GM19351 (cell line): ENCODE results near the gene GPX1.
"Not testable (repeated sequence)": the region's sequence is repeated elsewhere in the genome, so short reads cannot be mapped to it uniquely, and the experiment has no call there.

Experiments
- ATAC-seq: cut with Tn5 transposase; IDR thresholded peaks from one replicate; pipeline ENCODE4 v1.9.1; 2021; ENCODE audit warnings: mild to moderate bottlenecking, moderate library complexity; ENCODE audit not compliant: unreplicated experiment

The GPX1 gene

GRCh38 chr3:49358884-49359225 lies 702 bp upstream of the GPX1 start:
- ATAC-seq, result no peak

DNA sequence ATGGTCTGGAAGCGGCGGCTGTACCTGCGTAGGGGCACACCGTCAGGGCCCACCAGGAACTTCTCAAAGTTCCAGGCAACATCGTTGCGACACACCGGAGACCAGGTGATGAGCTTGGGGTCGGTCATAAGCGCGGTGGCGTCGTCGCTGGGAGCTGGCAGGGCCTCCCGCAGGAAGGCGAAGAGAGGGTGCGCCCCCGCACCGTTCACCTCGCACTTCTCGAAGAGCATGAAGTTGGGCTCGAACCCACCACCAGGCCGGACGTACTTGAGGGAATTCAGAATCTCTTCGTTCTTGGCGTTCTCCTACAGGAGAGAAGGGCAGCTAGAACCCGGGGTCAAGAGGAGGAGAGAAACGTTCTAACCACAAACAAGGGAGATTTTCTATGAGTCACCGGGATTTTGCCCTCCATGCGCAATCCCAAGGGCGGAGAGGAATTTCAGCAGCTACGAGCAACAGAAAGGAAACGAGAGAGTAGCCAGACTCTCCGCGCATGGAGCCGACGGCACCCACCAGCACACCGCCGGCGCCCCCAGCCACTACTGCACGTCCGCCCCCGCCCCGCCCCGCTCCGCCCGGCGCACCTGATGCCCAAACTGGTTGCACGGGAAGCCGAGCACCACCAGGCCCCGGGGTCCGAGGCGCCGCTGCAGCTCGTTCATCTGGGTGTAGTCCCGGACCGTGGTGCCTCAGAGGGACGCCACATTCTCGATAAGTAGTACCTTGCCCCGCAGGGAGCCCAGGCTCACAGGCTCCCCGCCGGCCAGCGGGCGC lies 523 bp downstream of the GPX1 start:
- ATAC-seq, result peak; percentile 8

GRCh38 chr3:49357095-49357442 lies 1.1 kb downstream of the GPX1 start:
- not testable (repeated sequence) for ATAC-seq

GRCh38 chr3:49352890-49353421 lies 5.2 kb downstream of the GPX1 start:
- no peak for ATAC-seq

DNA sequence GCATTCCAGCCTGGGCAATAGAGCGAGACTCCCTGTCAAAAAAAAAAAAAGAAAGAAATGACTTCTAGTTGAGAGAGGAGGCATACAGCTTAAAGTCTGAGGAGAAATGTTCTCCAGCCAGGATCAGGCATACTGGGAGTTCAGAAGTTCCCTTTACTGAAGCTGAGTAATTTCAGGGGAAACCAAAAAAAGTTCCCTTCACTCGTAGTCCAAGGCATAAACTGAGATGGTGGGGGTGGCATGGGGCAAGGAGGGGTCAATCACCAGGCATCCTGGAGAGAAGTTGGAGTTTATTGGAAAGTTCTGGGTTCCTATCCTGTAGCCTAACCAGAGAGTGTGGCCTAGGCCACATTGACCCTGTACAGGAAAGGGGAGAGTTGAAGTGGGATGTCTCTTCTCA lies 5.9 kb downstream of the GPX1 start:
- no peak for ATAC-seq

- ATAC-seq, result no peak
Measured at GRCh38 chr3:49351521-49352011, 6.6 kb downstream of the GPX1 start.

- ATAC-seq, result no peak
Measured at GRCh38 chr3:49349348-49350114, 8.6 kb downstream of the GPX1 start.

DNA sequence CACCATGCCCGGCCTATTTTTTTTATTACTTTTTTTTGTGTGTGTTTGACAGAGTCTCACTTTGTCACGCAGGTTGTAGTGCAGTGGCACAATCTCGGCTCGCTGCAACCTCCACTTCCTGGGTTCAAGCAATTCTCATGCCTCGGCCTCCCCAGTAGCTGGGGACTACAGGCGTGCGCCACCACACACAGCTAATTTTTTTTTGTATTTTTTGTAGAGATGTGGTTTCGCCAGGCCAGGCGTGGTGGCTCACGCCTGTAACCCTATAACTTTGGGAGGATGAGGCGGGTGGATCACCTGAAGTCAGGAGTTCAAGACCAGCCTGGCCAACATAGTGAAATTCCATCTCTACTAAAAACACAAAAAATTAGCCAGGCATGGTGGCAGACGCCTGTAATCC lies 9.8 kb downstream of the GPX1 start:
- not testable (repeated sequence) for ATAC-seq

DNA sequence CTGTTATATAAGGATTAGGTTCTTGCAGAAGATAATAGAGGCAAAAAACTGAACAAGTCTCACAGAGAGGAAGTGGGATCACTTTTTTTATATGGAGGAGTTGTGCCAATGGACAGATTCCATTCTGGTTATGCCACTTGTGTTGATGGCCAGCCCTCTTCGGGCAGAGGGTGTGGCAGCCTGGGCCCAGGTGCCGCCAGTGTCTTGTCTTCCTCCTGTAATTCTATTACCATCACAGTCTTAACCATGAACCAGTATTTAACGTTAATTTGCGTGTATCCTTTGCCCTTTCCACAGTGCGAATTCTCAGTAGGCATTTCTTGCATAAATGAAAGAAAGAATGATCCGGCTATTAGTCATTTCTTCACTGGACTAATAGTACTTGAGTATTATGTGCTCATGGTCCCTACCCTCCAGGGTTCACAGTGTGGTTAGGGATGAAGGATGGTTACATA lies 11.3 kb downstream of the GPX1 start:
- no peak for ATAC-seq

- ATAC-seq, result no peak
Measured at GRCh38 chr3:49343163-49343562, 15.0 kb downstream of the GPX1 start.

- no peak for ATAC-seq
Measured at GRCh38 chr3:49341996-49342395, 16.2 kb downstream of the GPX1 start.

GRCh38 chr3:49339941-49340800 lies 18.0 kb downstream of the GPX1 start, which contains the start of gene USP4:
TSS of gene USP4 (minus strand) at chr3:49340053. CDS start at chr3:49340024, 29 bp downstream.
- ATAC-seq, result peak; percentile 78

GRCh38 chr3:49339581-49339940 lies 18.6 kb downstream of the GPX1 start:
- peak; percentile 7 for ATAC-seq

- ATAC-seq, result no peak
Measured at GRCh38 chr3:49333916-49334633, 24.1 kb downstream of the GPX1 start.

DNA sequence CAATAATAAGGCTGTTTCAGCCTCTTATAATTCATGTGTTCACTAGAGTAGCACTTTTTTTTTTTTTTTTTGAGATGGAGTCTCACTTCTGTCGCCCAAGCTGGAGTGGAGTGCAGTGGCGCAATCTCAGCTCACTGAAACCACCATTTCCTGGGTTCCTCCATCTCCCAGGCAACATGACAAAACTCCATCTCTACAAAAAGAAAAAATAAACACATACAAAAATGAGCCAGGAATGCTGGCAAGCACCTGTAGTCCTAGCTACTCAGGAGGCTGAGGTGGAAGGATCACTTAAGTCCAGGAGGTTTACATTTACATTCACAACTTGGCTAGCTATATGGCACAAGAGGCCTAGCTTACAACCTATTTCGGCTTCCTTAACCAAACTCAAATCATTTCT lies 25.1 kb downstream of the GPX1 start:
- no peak for ATAC-seq

- ATAC-seq, result no peak
Measured at GRCh38 chr3:49329186-49329585, 29.0 kb downstream of the GPX1 start.

- not testable (repeated sequence) for ATAC-seq
Measured at GRCh38 chr3:49328350-49328749, 29.8 kb downstream of the GPX1 start.

- ATAC-seq, result no peak
Measured at GRCh38 chr3:49327485-49327884, 30.7 kb downstream of the GPX1 start.

DNA sequence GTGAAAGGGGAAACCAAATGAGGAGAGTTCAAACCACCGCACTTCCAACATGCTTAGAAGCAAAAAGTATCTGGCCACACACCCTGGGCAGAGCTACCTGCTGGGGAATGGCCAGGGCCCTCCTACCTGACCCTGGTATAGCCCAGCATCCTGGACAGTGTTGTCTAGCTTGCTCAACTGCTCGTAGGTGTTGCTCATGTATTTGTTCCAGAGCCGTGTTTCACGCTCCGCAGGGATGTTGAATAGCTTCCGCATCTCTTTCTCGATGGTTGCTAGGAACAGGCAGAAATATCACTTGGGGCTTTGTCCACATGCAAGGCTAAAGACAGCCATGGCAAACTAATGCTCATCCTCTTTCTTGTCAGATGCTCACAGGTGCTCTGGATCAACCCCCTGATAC lies 33.4 kb downstream of the GPX1 start:
- ATAC-seq, result no peak

GRCh38 chr3:49316696-49317457 lies 41.3 kb downstream of the GPX1 start:
- no peak for ATAC-seq
